Measurements from ENCODE around the gene SLC6A7.

The SLC6A7 gene

DNA sequence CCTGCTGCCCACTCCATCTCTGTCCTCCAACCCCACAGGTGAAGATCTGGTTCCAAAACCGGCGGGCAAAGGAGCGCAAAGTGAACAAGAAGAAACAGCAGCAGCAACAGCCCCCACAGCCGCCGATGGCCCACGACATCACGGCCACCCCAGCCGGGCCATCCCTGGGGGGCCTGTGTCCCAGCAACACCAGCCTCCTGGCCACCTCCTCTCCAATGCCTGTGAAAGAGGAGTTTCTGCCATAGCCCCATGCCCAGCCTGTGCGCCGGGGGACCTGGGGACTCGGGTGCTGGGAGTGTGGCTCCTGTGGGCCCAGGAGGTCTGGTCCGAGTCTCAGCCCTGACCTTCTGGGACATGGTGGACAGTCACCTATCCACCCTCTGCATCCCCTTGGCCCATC lies 6.4 kb upstream of the SLC6A7 start:
- TF ChIP-seq ZFX (IDR thresholded peaks at IDR 0.05; ENCODE audit: borderline replicate concordance): no peak
- TF ChIP-seq, protein P1, sequence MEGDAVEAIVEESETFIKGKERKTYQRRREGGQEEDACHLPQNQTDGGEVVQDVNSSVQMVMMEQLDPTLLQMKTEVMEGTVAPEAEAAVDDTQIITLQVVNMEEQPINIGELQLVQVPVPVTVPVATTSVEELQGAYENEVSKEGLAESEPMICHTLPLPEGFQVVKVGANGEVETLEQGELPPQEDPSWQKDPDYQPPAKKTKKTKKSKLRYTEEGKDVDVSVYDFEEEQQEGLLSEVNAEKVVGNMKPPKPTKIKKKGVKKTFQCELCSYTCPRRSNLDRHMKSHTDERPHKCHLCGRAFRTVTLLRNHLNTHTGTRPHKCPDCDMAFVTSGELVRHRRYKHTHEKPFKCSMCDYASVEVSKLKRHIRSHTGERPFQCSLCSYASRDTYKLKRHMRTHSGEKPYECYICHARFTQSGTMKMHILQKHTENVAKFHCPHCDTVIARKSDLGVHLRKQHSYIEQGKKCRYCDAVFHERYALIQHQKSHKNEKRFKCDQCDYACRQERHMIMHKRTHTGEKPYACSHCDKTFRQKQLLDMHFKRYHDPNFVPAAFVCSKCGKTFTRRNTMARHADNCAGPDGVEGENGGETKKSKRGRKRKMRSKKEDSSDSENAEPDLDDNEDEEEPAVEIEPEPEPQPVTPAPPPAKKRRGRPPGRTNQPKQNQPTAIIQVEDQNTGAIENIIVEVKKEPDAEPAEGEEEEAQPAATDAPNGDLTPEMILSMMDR (IDR thresholded peaks at IDR 0.05): no peak
- no peak overlapping the region for H3K27ac ChIP-seq

DNA sequence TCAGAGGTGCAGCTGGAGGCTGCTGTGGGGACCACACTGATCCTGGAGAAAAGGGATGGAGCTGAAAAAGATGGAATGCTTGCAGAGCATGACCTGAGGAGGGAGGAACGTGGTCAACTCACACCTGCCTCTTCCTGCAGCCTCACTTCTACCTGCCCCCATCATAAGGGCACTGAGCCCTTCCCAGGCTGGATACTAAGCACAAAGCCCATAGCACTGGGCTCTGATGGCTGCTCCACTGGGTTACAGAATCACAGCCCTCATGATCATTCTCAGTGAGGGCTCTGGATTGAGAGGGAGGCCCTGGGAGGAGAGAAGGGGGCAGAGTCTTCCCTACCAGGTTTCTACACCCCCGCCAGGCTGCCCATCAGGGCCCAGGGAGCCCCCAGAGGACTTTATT lies 5.9 kb upstream of the SLC6A7 start:
- no peak overlapping the region for H3K27ac ChIP-seq
- no peak for TF ChIP-seq ZFX (IDR thresholded peaks at IDR 0.05; ENCODE audit: borderline replicate concordance)
- TF ChIP-seq, protein P1 (IDR thresholded peaks at IDR 0.05): no peak

DNA sequence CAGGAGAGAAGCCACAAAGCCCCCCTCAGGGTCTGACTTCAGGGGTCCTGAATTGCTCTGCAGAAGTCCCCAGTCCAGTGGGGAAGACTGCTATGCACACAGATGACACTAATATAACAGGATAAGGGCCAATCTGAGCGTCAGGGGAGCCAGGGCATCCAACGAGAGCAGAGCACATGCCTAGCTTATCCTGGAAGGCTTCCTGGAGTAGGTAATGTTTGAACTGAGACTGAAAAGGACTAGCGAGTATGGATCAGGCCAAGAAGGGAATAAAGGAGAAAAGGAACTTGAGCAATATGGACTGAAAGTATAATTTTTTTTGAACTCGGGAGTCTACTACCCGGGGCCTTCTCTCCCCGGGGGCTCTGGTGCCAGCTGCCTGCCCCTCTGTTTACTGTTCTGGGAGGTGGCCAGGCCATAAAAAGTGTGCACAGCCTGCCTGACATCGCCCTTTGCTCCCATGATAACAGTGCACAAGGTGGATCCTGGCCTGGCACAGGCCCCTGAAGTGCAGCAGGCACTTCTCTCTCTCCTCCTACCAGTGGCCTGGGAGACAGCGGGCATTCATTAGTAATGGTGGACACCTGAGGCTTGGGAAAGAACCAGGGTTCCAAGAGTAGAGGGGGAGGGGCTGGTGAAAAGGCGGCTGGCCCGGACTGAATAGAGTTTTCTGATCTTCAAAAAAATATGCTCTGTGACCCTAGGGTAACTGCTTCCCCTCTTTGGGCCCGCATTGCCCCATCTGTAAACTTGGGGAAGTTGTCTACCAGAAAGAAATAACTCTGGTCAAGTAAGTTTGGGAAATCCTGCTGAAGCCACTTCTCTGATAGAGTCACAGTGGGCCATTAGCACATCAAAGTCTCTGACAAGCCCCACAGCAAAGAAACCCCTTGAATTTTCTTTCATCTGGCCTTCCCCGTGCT lies 4.6 kb upstream of the SLC6A7 start:
- 0 out of 2 replicates have a peak overlapping the region, but pooled peaks have one; percentile 17 for H3K27ac ChIP-seq
- TF ChIP-seq, protein P1 (IDR thresholded peaks at IDR 0.05): no peak
- no peak for TF ChIP-seq ZFX (IDR thresholded peaks at IDR 0.05; ENCODE audit: borderline replicate concordance)

DNA sequence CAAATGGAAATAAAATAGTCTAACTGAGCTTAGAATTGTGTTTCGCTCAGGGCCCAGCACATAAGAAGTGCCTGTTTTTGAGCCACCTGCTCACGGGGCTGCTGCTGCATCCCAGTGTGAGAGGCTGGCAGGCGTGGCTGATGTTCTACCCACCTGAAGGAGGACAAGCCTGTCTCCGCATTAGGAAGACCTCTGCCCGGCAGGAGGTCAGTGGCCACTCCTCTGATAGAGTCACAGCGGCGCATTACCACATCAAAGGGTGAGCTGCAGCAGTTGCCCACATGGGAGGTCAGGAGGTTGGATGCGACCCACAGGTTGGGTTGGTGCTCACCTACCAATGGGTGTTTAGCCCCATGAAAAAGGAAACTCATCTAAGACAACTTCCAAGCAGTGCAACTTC lies 3.7 kb upstream of the SLC6A7 start:
- TF ChIP-seq, protein P1 (IDR thresholded peaks at IDR 0.05): no peak
- no peak for TF ChIP-seq ZFX (IDR thresholded peaks at IDR 0.05; ENCODE audit: borderline replicate concordance)
- H3K27ac ChIP-seq: no peak overlapping the region

DNA sequence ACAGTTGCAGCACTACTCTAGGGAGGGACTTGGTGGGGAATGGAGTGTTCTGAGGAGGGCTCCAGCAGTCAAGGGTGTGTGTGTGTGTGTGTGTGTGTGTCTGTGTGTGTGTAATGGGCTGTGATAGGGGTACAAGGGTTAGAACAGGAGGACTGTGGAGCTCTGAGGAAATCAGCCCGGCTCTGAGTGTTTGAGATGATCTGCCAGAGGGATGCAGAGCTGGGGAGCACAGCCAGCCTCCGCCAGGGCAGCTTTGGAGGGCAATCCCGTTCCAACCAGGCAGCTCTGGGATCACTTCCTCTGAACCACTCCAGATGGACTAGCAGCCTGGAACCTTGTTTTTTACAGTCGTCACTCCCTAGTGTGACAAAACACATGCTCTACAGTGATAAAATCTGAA lies 3.0 kb upstream of the SLC6A7 start:
- TF ChIP-seq ZFX (IDR thresholded peaks at IDR 0.05; ENCODE audit: borderline replicate concordance): no peak
- TF ChIP-seq, protein P1 (IDR thresholded peaks at IDR 0.05): no peak

DNA sequence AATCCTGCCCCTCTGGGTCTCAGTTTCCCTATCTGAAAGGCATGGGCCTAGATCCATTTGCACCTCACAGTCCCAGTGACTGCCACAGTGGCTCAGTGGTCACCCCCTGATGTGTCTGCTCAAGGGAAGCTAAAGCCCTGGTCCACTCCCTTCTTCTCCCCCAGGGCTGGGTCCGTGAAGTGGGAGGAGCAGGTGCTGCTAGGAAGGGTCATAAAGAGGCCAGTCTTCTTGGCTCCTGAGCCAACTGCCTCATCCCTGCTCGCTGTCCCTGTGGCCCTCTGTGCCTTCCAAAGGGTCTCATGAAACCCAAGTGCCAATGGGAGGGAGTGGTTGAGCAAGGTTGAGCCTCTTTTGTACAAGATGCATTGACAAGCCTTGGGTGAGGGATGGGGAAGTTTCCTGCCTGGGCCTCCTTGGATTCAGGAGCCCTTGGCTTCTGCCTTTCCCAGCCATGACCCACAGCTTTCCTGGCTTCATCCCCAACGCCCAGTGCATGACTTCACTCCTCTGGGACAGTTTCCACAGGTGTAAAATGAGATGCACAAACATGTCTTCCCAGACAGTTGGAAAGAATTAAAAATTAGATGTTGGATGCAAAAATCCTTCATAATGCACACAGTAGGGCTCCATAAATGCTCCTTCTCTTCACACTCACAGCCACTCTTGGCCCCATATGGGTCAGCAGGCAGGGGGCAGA lies 1.6 kb upstream of the SLC6A7 start:
- TF ChIP-seq ZFX (IDR thresholded peaks at IDR 0.05; ENCODE audit: borderline replicate concordance): no peak
- TF ChIP-seq, protein P1 (IDR thresholded peaks at IDR 0.05): no peak
- no peak overlapping the region for H3K27ac ChIP-seq

More for the DNA sequence above, 3.0 kb upstream of the SLC6A7 start:
- H3K27ac ChIP-seq: no peak overlapping the region

DNA sequence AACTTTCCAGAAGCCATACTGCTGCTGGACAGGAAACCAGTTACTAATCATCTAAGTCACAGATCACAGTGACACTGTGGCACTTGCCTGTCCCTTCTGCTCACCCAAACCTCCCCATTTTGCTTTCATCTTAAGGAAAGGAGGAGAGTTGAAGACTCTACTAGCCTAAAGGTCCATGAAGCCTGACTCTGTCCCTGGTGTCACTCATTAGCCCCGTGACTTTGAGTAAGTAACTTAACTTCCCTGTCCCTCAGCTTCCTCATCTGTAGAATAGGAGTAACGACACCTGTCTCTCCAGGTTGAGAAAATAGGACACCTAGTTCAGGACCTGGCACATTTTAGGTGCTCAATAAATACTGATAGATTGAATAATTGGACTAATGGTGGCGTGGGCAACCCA lies 536 bp upstream of the SLC6A7 start:
- TF ChIP-seq, protein P1 (IDR thresholded peaks at IDR 0.05): no peak
- no peak for TF ChIP-seq ZFX (IDR thresholded peaks at IDR 0.05; ENCODE audit: borderline replicate concordance)
- no peak overlapping the region for H3K27ac ChIP-seq

All from 22Rv1 (cell line).